ENCODE results near the gene USP30.
"Not testable (repeated sequence)": the region's sequence is repeated elsewhere in the genome, so short reads cannot be mapped to it uniquely, and the experiment has no call there.

Gene USP30

GRCh38 chr12:109052414-109053323 lies at the start of gene USP30:
TSS of gene USP30 (plus strand) at chr12:109052576. CDS start at chr12:109052679, 103 bp downstream.
- peak; percentile 94 for DNase-seq (ENCODE audit: low spot score)

DNA sequence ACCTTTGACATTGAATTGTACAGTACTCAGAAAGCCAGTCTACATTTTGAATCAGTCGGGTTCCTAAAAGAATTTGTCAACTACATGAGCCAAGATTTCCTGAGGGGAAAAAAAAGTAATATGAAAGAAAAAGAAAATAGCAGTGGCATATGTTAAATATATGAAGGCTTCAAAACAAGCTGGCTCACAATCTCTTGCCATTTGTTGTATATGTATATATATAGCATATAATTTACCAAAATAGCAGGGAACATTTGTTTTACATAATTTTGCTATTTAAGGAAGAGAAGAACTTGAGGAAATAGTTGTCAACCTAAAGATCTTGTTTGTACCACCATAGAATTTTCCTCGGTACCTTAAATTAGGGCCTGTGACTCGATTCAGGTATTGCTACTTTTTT lies 48.4 kb upstream of the USP30 start:
- no peak for DNase-seq (ENCODE audit: low spot score)

DNA sequence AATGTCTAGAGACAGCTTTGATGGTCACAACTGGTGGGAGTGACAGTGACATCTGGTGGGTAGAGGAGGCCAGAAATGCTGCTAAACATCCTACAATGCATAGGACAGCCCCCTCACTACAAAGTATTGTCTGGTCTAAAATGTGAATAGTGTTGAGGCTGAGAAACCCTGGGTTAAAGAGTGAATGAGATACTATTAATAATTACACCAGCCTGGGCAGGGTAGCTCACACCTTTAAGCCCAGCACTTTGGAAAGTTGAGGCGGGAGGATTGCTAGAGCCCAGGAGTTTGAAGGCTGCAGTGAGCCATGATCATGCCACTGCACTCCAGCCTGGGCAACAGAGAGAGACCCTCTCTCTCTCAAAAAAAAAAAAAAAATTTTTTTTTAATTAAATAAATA lies 42.6 kb upstream of the USP30 start:
- no peak for DNase-seq (ENCODE audit: low spot score)

- DNase-seq (ENCODE audit: low spot score), result no peak
These were observed 42.1 kb upstream of the USP30 start for GRCh38 chr12:109010259-109010658.

DNA sequence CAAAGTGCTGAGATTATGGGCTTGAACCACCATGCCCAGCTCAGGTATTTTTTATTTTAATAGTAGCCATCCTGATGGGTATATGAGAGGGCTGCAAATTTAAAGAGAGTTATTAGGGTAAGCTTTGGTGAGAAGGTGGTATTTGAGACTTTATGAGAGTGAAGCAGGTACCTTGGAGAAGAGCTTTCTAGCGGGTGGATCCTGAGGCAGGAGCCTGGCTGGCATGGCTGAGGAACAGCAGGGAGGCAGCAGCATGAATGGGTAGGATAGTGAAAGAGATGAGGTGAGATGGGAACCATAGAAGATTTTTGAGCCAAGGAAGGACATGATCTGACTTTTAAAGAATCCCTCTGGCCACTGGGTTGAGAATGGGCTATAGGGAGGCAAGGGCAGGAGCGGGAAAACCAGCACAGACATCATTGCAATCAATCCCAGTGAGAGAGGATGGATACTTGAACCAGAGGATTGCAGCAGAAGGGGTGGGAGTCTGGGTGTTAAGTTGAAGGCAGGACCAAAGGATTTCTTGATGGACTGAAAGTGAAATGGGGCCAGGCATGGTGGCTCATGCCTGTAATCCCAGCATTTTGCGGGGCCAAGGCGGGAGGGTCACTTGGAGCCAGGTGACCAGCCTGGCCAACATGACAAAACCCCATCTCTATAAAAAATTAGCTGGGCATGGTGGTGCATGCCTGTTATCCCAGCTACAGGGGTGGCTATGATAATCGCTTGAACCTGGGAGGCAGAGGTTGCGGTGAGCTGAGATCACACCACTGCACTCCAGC lies 37.2 kb upstream of the USP30 start:
- no peak for DNase-seq (ENCODE audit: low spot score)

DNA sequence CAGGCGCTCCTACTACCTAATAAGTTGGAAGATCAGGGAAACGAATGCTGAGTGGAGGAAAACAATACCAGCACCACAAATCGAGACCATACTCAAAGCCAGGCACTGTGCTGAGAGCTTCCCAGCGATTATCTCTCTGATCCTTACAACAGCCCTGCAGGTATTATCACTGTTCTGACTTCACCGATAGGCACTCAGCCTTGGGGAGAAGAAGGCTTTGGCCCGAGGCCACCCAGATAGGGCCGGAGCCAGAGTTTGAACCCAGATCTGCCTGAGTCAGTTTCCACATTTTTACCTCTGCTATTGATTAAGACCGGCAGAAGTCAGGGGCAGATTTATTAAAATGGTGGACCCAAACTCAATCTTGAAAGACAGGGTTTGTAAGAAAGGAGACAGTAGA lies 36.4 kb upstream of the USP30 start:
- no peak for DNase-seq (ENCODE audit: low spot score)

DNA sequence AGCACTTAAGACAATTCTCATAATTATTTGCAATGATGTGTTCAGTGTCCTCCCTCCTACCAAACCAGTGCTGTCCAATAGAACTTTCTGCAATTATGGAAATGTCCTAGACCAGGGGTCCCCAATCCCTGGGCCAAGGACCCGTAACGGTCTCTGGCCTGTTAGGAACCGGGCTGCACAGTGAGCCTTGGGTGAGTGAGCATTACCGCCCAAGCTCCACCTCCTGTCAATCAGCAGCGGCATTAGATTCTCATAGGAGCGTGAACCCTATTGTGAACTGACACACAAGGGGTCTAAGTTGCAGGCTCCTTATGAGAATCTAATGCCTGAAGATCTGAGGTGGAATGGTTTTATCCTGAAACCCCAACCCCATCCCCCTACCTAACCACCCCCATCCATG lies 35.4 kb upstream of the USP30 start:
- no peak for DNase-seq (ENCODE audit: low spot score)

GRCh38 chr12:109018296-109018695 lies 34.1 kb upstream of the USP30 start:
- peak; percentile 70 for DNase-seq (ENCODE audit: low spot score)

GRCh38 chr12:109020146-109020795 lies 32.1 kb upstream of the USP30 start:
- DNase-seq (ENCODE audit: low spot score), result no peak

- peak; percentile 92 for DNase-seq (ENCODE audit: low spot score)
These were observed 31.5 kb upstream of the USP30 start, which contains the start of gene SVOP for GRCh38 chr12:109020796-109021380. TSS of gene SVOP (minus strand) at chr12:109021068. CDS start at chr12:109020868, 200 bp downstream.

DNA sequence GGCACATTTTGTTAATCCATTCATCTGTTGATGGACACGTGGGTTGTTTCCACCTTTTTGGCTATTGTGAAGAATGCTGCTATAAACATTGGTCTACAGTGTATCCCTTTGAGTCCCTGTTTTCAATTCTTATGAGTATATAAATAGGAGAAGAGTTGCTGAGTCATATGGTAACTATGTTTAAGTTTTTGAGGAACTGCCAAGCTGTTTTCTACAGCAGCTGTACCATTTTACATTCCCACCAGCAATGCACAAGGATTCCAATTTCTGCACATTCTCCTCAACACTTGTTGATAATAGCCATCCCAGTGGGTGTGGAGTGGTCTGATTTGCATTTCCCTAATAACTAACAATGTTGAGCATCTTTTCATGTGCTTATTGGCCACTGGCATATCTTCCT lies 24.6 kb upstream of the USP30 start:
- DNase-seq (ENCODE audit: low spot score), result no peak

DNA sequence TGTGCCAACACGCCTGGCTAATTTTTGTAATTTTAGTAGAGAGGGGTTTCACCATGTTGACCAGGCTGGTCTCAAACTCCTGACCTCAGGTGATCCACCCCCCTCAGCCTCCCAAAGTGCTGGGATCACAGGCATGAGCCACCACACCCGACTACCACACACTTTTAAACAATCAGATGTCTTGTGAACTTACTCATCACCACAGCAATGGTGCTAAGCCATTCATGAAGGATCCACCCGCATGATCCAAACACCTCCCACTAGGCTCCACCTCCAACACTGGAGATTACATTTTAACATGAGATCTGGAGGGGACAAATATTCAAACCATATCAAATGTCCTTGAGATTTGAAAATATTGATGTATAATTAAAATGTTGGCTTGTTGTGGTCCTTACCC lies 23.8 kb upstream of the USP30 start:
- not testable (repeated sequence) for DNase-seq (ENCODE audit: low spot score)

GRCh38 chr12:109029411-109029810 lies 23.0 kb upstream of the USP30 start:
- DNase-seq (ENCODE audit: low spot score), result no peak

GRCh38 chr12:109033239-109034196 lies 18.9 kb upstream of the USP30 start:
- DNase-seq (ENCODE audit: low spot score), result no peak

DNA sequence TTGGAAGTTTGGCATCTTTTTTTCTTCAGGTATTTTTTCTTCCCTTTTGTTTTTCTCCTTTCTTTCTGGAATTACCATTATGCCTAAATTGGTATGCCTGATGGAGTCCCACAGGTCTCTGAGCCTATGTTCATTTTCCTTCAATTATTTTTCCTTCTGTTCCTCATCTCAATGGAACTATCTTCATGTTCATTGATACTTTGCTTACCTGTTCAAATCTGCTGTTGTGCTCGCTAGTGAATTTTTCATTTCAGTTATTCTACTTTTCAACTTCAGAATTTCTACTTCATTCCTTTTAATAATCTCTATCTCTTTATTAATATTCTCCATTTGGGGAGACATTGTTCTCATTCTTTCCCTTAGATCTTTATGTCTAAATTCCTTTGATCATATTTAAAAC lies 15.4 kb upstream of the USP30 start:
- no peak for DNase-seq (ENCODE audit: low spot score)

DNA sequence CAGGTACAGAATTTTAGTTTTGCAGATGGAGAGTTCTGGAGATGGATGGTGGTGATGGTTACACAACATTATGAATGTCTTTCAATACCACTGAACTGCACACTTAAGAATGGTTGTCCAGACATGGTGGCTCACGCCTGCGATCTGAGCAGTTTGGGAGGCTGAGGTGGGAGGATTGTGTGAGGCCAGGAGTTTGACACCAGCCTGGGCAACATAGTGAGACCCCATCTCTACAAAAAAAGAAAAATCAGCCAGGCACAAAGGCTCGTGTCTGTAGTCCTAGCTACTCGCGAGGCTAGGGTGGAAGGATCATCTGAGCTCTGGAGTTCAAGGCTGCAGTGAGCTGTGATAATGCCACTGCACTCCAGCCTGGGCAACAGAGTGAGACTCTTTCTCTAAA lies 8.1 kb upstream of the USP30 start:
- no peak for DNase-seq (ENCODE audit: low spot score)

DNA sequence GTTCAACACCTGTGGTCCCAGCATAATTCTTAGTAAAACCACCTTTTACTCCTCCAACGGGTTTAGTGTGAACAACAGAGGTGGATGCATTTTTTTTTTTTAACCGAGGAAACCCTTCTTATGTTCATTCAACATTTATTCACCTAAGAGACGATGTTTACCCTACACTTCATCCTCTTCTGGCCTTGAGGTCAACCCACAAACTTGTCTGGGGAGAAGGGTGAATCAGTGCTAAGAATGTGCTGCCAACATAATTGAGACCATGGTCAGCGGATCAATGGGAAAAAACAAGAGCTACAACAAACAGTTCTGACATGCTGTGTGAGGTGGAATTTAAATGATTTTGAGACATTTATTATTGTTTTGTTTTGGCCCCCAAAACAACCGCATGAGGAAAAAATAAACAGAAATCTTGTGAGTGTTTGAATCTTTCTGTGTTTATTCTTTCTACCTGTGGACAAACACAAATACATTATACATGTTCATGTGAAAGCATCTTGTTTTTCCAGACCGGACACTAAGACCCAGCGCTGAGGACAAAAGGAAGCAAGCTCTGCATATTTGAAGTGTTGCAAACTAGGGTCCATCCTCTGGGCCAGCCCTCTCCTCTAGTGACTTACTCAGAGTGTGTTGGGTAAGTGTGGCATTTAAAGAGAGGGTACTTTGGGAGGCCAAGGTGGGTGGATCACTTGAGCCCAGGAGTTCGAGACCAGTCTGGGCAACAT lies 5.1 kb upstream of the USP30 start:
- DNase-seq (ENCODE audit: low spot score), result no peak

- not testable (repeated sequence) for DNase-seq (ENCODE audit: low spot score)
These were observed 3.7 kb upstream of the USP30 start for GRCh38 chr12:109048706-109049105.

DNA sequence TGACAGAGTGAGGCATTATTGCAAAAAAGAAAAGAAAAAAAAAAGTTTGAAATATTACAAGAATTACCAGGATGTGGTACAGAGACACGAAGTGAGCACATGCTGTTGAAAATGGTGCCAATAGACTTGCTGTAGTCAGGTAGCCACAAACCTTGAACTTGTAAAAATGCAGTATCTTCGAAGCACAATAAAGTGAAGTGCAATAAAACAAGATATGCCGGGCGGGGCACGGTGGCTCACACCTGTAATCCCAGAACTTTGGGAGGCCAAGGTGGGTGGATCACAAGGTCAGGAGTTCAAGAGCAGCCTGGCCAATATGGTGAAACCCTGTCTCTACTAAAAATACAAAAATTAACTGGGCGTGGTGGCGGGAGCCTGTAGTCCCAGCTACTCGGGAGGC lies 2.6 kb upstream of the USP30 start:
- DNase-seq (ENCODE audit: low spot score), result not testable (repeated sequence)

DNA sequence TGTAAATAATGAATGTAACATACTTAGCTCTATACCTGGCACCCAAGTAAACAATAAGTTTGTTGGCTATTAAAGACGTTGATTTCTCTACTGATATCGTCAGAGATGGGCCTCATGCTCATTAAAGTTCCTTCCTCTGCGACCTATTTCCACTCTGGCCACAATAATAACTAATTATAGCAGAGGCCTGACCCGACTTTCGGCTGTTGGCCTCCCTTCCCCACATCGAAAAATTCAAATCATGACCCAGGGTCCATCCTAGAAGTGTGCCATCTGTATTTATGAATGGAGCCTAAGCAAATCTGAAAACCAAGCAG lies 321 bp upstream of the USP30 start:
- DNase-seq (ENCODE audit: low spot score), result no peak

Data from D341Med (cell line).